BLaER1 (cell line): ENCODE results near the gene PATZ1.

ENCODE experiments used
- H3K27ac ChIP-seq: shearing (Covaris generic); formaldehyde crosslinking; 2 replicates; pipeline ENCODE4 v1.8.1; 2022
- H3K27me3 ChIP-seq: shearing (Covaris generic); formaldehyde crosslinking; 2 replicates; pipeline ENCODE4 v1.8.1; 2022
- H3K36me3 ChIP-seq: shearing (Covaris generic); formaldehyde crosslinking; 2 replicates; pipeline ENCODE4 v1.8.1; 2022
- H3K4me1 ChIP-seq: shearing (Covaris generic); formaldehyde crosslinking; 2 replicates; pipeline ENCODE4 v1.8.1; 2022
- H3K4me2 ChIP-seq: shearing (Covaris generic); formaldehyde crosslinking; 2 replicates; pipeline ENCODE4 v1.8.1; 2022
- H3K4me3 ChIP-seq: shearing (Covaris generic); formaldehyde crosslinking; 2 replicates; pipeline ENCODE4 v1.8.1; 2022
- H3K9ac ChIP-seq: shearing (Covaris generic); formaldehyde crosslinking; 2 replicates; pipeline ENCODE4 v1.8.1; 2022
- H3K9me3 ChIP-seq: shearing (Covaris generic); formaldehyde crosslinking; 2 replicates; pipeline ENCODE4 v1.8.1; 2022
- H4K20me1 ChIP-seq: shearing (Covaris generic); formaldehyde crosslinking; 2 replicates; pipeline ENCODE4 v1.8.1; 2022
- Cebpa-rat ChIP-seq: shearing (Covaris generic); IDR thresholded peaks from 2 replicates; pipeline ENCODE4 v1.8.1; 2022

The PATZ1 gene

GRCh38 chr22:31333641-31334040, 12.5 kb downstream of the PATZ1 start:
- Histone ChIP-seq H3K4me2 (peak overlapping the region; percentile 86), H3K36me3 (peaks cover 100% of the 10 kb centered on the region), H3K27ac (peak overlapping the region; percentile 73), H3K4me3 (no peak overlapping the region), H3K27me3 (no peaks in the 10 kb centered on the region), H3K4me1 (peaks cover 74% of the 10 kb centered on the region), H4K20me1 (peaks cover 98% of the 10 kb centered on the region), H3K9me3 (no peaks in the 10 kb centered on the region), H3K9ac (0 out of 2 replicates have a peak overlapping the region, but pooled peaks have one; percentile 32)
- no peak for TF ChIP-seq Cebpa-rat

DNA sequence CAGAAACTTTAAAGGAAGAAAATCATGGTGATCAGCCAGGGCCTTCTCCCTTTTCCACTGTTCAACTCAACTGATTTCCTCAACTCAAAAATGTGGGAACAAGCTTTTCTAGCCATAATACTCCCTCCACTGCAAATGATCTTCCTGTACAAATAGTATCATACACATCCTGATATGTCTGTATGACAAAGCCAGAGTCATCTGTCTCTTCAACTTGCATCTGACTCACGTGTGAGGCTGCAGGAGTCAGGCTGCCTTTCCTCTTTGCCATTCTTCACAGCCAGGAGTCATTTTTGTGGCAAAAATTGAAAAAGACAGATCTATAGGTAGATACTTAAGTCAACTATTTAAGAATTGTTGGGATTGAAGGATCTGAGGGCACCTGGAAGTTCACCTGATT, 13.3 kb downstream of the PATZ1 start:
- H3K27me3 ChIP-seq: no peaks in the 10 kb centered on the region
- no peaks in the 10 kb centered on the region for H3K9me3 ChIP-seq
- peak overlapping the region; percentile 73 for H3K27ac ChIP-seq
- peaks cover 98% of the 10 kb centered on the region for H4K20me1 ChIP-seq
- peak overlapping the region; percentile 86 for H3K4me2 ChIP-seq
- H3K9ac ChIP-seq: peak overlapping the region; percentile 61; the same call in 1 of the 2 replicates
- 0 out of 2 replicates have a peak overlapping the region, but pooled peaks have one; percentile 40 for H3K4me3 ChIP-seq
- peaks cover 74% of the 10 kb centered on the region for H3K4me1 ChIP-seq
- peaks cover 100% of the 10 kb centered on the region for H3K36me3 ChIP-seq
- TF ChIP-seq Cebpa-rat: no peak

GRCh38 chr22:31332010-31332409, 14.1 kb downstream of the PATZ1 start:
- Histone ChIP-seq H3K27ac (peak overlapping the region; percentile 73), H3K9ac (peak overlapping the region; percentile 61), H3K4me2 (peak overlapping the region; percentile 86), H3K9me3 (no peaks in the 10 kb centered on the region), H3K4me3 (peak overlapping the region; percentile 40; the same call in 1 of the 2 replicates), H3K36me3 (peaks cover 100% of the 10 kb centered on the region), H3K27me3 (no peaks in the 10 kb centered on the region), H3K4me1 (peaks cover 81% of the 10 kb centered on the region), H4K20me1 (peaks cover 98% of the 10 kb centered on the region)
- no peak for TF ChIP-seq Cebpa-rat

DNA sequence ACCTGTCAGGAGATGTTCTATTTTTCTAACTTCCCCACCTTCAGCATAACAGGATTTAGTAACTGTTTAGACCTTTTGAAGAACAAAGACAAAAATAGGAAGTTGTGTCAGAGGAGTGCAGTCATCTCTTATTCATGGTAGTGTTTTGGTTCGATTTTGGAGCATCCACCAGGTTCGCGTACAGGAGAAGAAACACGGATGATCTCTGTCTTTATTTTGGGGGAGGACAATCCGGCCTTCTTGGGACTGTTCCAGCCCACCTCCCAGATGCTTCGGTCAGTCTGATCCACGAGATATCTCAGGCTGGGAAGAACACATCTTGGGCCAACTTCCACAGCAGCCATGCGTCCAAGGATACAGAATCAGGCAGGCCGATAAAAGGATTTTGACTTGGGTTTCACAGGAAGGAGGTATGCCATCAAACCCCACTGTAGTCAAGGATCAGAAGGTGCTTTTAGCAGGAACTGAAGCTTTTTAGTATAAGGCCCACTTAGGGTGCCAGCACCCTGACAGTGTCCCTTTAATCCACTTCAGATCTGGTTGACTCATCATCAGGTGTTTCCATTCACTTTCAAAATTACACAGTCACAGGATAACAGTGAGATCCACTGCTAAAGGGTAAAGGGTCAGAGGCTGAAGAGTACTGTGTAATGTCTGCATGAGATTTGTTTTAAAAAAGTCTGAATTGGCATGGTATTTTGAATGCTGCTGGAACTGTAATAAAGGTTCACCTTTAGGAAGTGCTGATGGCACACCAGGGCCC, 16.5 kb downstream of the PATZ1 start:
- no peak for TF ChIP-seq Cebpa-rat
- peaks cover 77% of the 10 kb centered on the region for H3K4me1 ChIP-seq
- H3K4me3 ChIP-seq: no peak overlapping the region
- H3K9me3 ChIP-seq: no peaks in the 10 kb centered on the region
- H4K20me1 ChIP-seq: peaks cover 97% of the 10 kb centered on the region
- no peak overlapping the region for H3K4me2 ChIP-seq
- H3K27ac ChIP-seq: no peak overlapping the region
- H3K9ac ChIP-seq: no peak overlapping the region
- H3K27me3 ChIP-seq: no peaks in the 10 kb centered on the region
- peaks cover 100% of the 10 kb centered on the region for H3K36me3 ChIP-seq

- peaks cover 100% of the 10 kb centered on the region for H3K36me3 ChIP-seq
- H3K9ac ChIP-seq: no peak overlapping the region
Observed at GRCh38 chr22:31329029-31329428, 17.1 kb downstream of the PATZ1 start.

DNA sequence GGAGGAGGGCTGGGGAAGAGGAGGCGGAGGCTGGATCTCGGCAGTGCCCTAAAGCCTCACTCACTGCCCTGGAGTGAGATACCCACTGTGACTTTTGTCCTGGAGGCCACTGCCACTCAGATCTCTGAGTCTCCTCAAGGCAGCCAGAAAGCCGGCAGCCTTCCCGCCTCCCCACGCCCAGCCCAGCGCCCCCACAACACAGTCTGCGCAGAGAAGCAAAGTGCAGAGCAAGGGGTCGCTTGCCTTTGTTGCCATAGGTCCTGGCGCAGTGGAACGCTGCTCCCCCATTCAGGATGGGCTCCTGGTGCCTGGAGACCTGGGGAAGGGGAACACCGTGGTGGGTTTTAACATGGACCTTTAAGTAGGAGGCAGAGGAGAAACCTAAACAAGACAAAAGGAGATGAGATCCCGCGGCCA, 17.6 kb downstream of the PATZ1 start:
- Histone ChIP-seq H4K20me1 (peaks cover 86% of the 10 kb centered on the region), H3K4me2 (peak overlapping the region; percentile 51; the same call in 1 of the 2 replicates), H3K36me3 (peaks cover 100% of the 10 kb centered on the region), H3K27me3 (no peaks in the 10 kb centered on the region), H3K9me3 (no peaks in the 10 kb centered on the region), H3K27ac (no peak overlapping the region), H3K4me1 (peaks cover 66% of the 10 kb centered on the region), H3K4me3 (no peak overlapping the region), H3K9ac (no peak overlapping the region)
- no peak for TF ChIP-seq Cebpa-rat

More at GRCh38 chr22:31329029-31329428, 17.1 kb downstream of the PATZ1 start:
- H4K20me1 ChIP-seq: peaks cover 91% of the 10 kb centered on the region
- no peaks in the 10 kb centered on the region for H3K27me3 ChIP-seq
- no peak overlapping the region for H3K4me3 ChIP-seq
- TF ChIP-seq Cebpa-rat: no peak
- H3K4me1 ChIP-seq: peaks cover 71% of the 10 kb centered on the region
- no peak overlapping the region; the same call in 1 of the 2 replicates for H3K4me2 ChIP-seq
- H3K27ac ChIP-seq: no peak overlapping the region
- no peaks in the 10 kb centered on the region for H3K9me3 ChIP-seq

- Histone ChIP-seq H3K4me3 (no peak overlapping the region), H3K4me2 (peak overlapping the region; percentile 51), H3K36me3 (peaks cover 100% of the 10 kb centered on the region), H3K9ac (no peak overlapping the region), H3K9me3 (no peaks in the 10 kb centered on the region), H3K27ac (no peak overlapping the region; the same call in 1 of the 2 replicates), H4K20me1 (peaks cover 81% of the 10 kb centered on the region), H3K4me1 (peaks cover 60% of the 10 kb centered on the region), H3K27me3 (no peaks in the 10 kb centered on the region)
- no peak for TF ChIP-seq Cebpa-rat
Observed at GRCh38 chr22:31327806-31328543, 18.2 kb downstream of the PATZ1 start.

DNA sequence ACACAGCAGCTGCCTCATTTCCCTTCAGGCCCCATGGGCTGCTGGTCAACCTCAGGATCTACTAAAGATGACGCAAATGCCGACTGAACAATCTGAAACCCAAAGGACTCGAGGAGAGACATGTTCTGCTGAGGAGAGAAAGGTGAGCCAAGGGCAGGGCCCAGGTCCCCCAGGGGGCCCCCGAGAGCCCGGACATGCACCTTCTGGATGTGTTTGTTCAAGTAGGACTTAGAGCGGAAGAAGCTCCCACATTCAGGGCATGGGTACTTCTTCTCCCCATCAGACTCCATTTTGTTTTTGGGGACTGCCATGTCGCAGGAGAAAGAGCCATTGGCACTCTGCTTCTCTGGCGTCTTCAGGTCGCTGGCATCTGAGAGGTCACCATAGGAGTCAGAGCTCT, 19.3 kb downstream of the PATZ1 start:
- no peak overlapping the region for H3K27ac ChIP-seq
- no peak overlapping the region for H3K9ac ChIP-seq
- peaks cover 100% of the 10 kb centered on the region for H3K36me3 ChIP-seq
- H3K27me3 ChIP-seq: no peaks in the 10 kb centered on the region
- H3K9me3 ChIP-seq: no peaks in the 10 kb centered on the region
- no peak overlapping the region for H3K4me3 ChIP-seq
- H4K20me1 ChIP-seq: peaks cover 70% of the 10 kb centered on the region
- H3K4me1 ChIP-seq: peaks cover 49% of the 10 kb centered on the region
- peak overlapping the region; percentile 51 for H3K4me2 ChIP-seq
- TF ChIP-seq Cebpa-rat: no peak

DNA sequence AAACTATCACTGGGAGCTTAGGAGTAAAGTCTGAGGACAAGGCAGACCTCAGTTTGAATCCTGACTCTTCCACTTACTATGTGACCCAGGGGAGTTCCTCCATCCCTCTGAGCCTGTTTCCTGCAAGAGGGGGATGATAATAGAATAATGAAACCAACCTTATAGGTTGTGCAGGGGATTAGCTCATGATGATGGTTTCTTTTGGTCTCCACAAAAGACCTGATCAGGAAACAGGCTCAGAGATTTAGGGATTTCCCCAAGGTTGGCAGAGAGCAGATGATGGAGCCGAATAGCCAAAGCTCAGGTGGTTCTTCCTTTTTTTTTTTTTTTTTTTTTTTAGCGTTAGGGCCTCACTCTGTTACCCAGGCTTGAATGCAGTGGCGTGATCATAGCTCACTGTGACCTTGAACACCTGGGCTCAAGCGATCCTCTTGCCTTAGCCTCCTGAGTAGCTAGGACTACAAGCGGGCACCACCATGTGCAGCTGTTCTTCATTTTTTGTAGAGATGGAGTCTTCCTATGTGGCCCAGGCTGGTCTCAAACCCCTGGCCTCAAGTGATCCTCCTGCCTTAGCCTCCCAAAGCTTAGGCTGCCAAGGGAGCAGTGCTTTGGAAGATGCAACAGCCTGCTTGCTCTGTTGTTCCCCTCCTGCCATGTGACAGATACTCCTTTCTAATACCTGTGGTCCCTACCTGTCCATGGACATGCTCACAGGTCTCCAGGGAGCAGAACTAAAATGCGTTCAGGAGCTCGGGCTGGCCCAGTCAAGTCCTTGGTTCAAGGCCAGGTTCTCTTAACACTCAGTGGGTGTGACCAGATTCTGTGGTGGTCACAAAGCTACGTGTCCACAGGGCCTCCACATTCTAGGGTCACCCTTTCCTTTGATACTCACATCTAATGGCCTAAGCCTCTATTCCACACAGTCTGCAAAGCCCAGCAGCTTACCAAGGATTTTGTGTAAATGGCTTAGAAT, 22.3 kb downstream of the PATZ1 start:
- Histone ChIP-seq H3K4me1 (peaks cover 28% of the 10 kb centered on the region), H3K9me3 (no peaks in the 10 kb centered on the region), H3K4me2 (no peak overlapping the region), H4K20me1 (peaks cover 41% of the 10 kb centered on the region), H3K27me3 (no peaks in the 10 kb centered on the region), H3K9ac (no peak overlapping the region), H3K4me3 (no peak overlapping the region), H3K27ac (no peak overlapping the region), H3K36me3 (peaks cover 81% of the 10 kb centered on the region)
- TF ChIP-seq Cebpa-rat: no peak
